ENCODE data around the gene NCF2. TPM values are rescaled to one million over a fixed set of nuclear protein-coding genes. Genes with fewer than 3 reads are reported as not detected.

The NCF2 gene
- total and polyA plus RNA-seq, 2 donors (not counting 3 experiments of a cell fraction or from before 2014, with no cell fraction given) = 0.03 TPM; not detected in 1

GRCh38 chr1:183570451-183570850 is 19.8 kb downstream of the NCF2 start:
- Histone ChIP-seq H3K9me1 (replicated peaks; ENCODE audit: control insufficient read depth, extremely low read depth, insufficient read depth, low read length) (no peaks in the 10 kb centered on the region), H3K9me3 (replicated peaks; ENCODE audit: control insufficient read depth, insufficient read depth, low read length) (no peaks in the 10 kb centered on the region), H3K4me3 (replicated peaks in 1 of 3; ENCODE audit: insufficient read depth in 1 of 3, low read depth in 1 of 3, low read length in 3 of 3) (no peak overlapping the region), H3K36me3 (ENCODE audit: control insufficient read depth in 2 of 2, extremely low read depth in 1 of 2, insufficient read depth in 2 of 2, low read length in 2 of 2) (no peaks in the 10 kb centered on the region), H3K4me1 (ENCODE audit: control insufficient read depth, extremely low read depth, insufficient read depth, low read length) (peaks cover 4% of the 10 kb centered on the region), H3K4me2 (ENCODE audit: insufficient read depth, low read length) (no peak overlapping the region), H4K20me1 (replicated peaks; ENCODE audit: control insufficient read depth, extremely low read depth, insufficient read depth, low read length) (no peaks in the 10 kb centered on the region), H3K9ac (replicated peaks; ENCODE audit: extremely low read depth, insufficient read depth, low read length) (no peak overlapping the region), H3K27ac (ENCODE audit: insufficient read depth, low read depth, low read length) (no peak overlapping the region), H3K27me3 (ENCODE audit: control insufficient read depth in 2 of 2, insufficient read depth in 2 of 2, low read length in 2 of 2) (no peaks in the 10 kb centered on the region), H3K79me2 (ENCODE audit: control insufficient read depth, insufficient read depth, low read length) (no peaks in the 10 kb centered on the region), H2AFZ (ENCODE audit: low read depth, low read length) (no peak overlapping the region)
- BruUV-seq (replicated peaks) = no TSS peak
- ChIA-PET CTCF (interaction anchor here (1.5 kb wide), 1 partner anchor 12 kb away, joined by 3 read pairs; no protein-coding TSS in a partner anchor), POLR2A (no interaction called here)
- dilution Hi-C loops (cut with MboI; ENCODE audit: extremely low pct_ligation_motif_present, low sequenced_read_pairs) = no loop called here
- FAIRE-seq = no peak
- DNase-seq (ENCODE audit: low read depth, low spot score) = no peak
- TF ChIP-seq MYC (IDR thresholded peaks at IDR 0.05; ENCODE audit: low read depth, low read length) (no peak), GATA2 (IDR thresholded peaks at IDR 0.05; ENCODE audit: insufficient read depth, insufficient read length, low read depth, low read length) (no peak), POLR2AphosphoS5 (IDR thresholded peaks at IDR 0.05; ENCODE audit: insufficient read depth, low read depth, low read length) (no peak), FOS (IDR thresholded peaks at IDR 0.05; ENCODE audit: borderline replicate concordance, insufficient read depth, low read length) (no peak), EZH2 (IDR thresholded peaks at IDR 0.05; ENCODE audit: borderline replicate concordance, low read depth, low read length, severe bottlenecking) (no peak), POLR2A (IDR thresholded peaks at IDR 0.05; ENCODE audit: low read depth, low read length) (no peak), JUN (IDR thresholded peaks at IDR 0.05; ENCODE audit: borderline replicate concordance, insufficient read depth, insufficient read length, low read depth) (no peak), CTCF (IDR thresholded peaks at IDR 0.05; ENCODE audit: extremely low read depth in 1 of 2, insufficient read depth in 1 of 2, low read depth in 1 of 2, low read length in 2 of 2) (no peak)
- TF ChIP-seq, protein P1, sequence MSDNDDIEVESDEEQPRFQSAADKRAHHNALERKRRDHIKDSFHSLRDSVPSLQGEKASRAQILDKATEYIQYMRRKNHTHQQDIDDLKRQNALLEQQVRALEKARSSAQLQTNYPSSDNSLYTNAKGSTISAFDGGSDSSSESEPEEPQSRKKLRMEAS (IDR thresholded peaks at IDR 0.05; ENCODE audit: insufficient read depth, insufficient read length) = no peak
- intact Hi-C loops (cut with micrococcal nuclease) = no loop called here

All from endothelial cell of umbilical vein (primary cell).